ENCODE results near the gene ZNF398.

DNA sequence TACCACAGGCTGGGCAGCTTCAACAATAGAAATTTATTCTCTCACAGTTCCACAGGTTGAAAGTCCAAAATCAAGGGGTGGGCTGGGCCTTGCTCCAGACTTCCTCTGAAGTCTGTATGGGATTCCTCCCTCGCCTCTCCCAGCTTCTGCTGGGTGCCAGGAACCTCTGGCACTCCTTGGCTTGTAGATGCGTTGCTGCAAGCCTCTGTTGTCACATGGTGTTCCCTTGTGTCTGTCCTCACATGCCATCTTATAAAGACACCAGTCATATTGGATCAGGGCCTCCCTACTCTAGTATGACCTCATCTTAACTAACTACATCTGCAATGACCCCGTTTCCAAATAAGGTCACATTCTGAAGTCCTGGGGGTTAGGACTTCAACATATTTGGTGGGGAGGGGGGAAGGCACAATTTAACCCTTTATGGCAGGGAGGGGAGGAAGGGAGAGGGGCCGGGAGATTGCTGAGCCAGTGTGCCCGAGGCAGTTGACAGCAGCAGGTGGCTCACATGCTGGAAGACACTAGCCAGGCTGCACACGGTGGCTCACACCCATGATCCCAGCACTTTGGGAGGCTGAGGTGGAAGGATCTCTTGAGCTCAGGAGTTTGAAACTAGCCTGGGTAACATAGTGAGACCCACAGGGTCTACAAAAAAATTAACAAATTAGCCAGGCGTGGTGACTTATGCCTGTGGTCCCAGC lies 66.9 kb downstream of the ZNF398 start:
- TF ChIP-seq YY1 (IDR thresholded peaks at IDR 0.05; ENCODE audit: insufficient read depth, insufficient read length) (no peak), ZNF274 (IDR thresholded peaks at IDR 0.05; ENCODE audit: low read depth, low read length) (no peak), SUZ12 (IDR thresholded peaks at IDR 0.05; ENCODE audit: extremely low read depth, insufficient read depth, insufficient read length) (no peak)
